PC-3 (cell line): ENCODE data around the gene TMEM132D.

Experiments
- EZH2 ChIP-seq: fragments of 300-600 bp; sonication (generic); IDR thresholded peaks from one replicate; pipeline ENCODE4 v1.6.1; 2017; ENCODE audit warnings: antibody characterized with exemption, mild to moderate bottlenecking, low read length; ENCODE audit not compliant: unreplicated experiment
- EZH2phosphoT487 ChIP-seq: fragments of 300-600 bp; sonication (generic); IDR thresholded peaks from 2 replicates; pipeline ENCODE4 v1.6.1; 2018; ENCODE audit warnings: mild to moderate bottlenecking, antibody characterized with exemption, low read length, borderline replicate concordance
- TF ChIP-seq, protein P1 (sequence below): fragments of 300-600 bp; sonication (generic); conservative IDR thresholded peaks from 2 replicates; pipeline ENCODE4 v1.5.1; 2017; ENCODE audit warnings: antibody characterized with exemption, low read depth, mild to moderate bottlenecking, low read length

DNA sequence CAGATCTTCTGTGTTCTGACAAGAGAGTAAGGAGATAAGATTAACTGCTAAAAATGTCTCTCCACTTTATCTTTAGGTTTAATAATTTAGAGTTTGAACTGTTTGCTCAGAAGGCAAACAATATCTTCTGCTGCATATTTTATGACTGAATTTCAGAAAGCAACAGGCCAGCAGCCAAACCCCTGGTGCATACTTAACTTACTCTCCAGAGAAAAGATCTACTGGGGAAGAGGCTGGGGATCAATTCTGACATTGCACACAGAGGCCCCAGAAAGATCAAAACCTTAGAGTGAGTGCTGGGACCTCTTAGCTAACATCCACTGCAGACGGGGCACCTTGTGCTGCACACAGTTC, 518.2 kb downstream of the TMEM132D start:
- TF ChIP-seq, protein P1, sequence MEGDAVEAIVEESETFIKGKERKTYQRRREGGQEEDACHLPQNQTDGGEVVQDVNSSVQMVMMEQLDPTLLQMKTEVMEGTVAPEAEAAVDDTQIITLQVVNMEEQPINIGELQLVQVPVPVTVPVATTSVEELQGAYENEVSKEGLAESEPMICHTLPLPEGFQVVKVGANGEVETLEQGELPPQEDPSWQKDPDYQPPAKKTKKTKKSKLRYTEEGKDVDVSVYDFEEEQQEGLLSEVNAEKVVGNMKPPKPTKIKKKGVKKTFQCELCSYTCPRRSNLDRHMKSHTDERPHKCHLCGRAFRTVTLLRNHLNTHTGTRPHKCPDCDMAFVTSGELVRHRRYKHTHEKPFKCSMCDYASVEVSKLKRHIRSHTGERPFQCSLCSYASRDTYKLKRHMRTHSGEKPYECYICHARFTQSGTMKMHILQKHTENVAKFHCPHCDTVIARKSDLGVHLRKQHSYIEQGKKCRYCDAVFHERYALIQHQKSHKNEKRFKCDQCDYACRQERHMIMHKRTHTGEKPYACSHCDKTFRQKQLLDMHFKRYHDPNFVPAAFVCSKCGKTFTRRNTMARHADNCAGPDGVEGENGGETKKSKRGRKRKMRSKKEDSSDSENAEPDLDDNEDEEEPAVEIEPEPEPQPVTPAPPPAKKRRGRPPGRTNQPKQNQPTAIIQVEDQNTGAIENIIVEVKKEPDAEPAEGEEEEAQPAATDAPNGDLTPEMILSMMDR = no peak
- TF ChIP-seq EZH2 (no peak), EZH2phosphoT487 (no peak)
